GM23338 (cell line): ENCODE measurements around the gene RPS6KA4. TPM values are rescaled to one million over a fixed set of nuclear protein-coding genes. Genes with fewer than 3 reads are reported as not detected.

Source experiments
- ATAC-seq: fragments of 200-7000 bp; cut with Tn5 transposase; 3 replicates; pipeline ENCODE4 v1.9.1; 2020
- DNase-seq: peaks from one replicate; pipeline ENCODE4 v3.0.0-alpha.2; 2015; ENCODE audit warnings: low spot score
- H2AFZ ChIP-seq: fragments of 200-600 bp; sonication (generic); 2 replicates; pipeline ENCODE4 v1.8.0; 2016; ENCODE audit warnings: antibody characterized with exemption, mild to moderate bottlenecking, moderate library complexity
- H3F3A ChIP-seq: fragments of 200-600 bp; sonication (generic); replicated peaks from 2 replicates; pipeline ENCODE4 v1.8.0; 2017; ENCODE audit warnings: antibody characterized with exemption, mixed run types, low read depth
- H3K27ac ChIP-seq: fragments of 200-600 bp; sonication (generic); 2 replicates; pipeline ENCODE4 v1.6.1; 2016; ENCODE audit warnings: low read depth
- H3K27me3 ChIP-seq: fragments of 200-600 bp; sonication (generic); 2 replicates; pipeline ENCODE4 v1.8.0; 2016; ENCODE audit warnings: mild to moderate bottlenecking, mixed run types, moderate library complexity; ENCODE audit not compliant: insufficient read depth
- H3K36me3 ChIP-seq: fragments of 200-600 bp; sonication (generic); 2 replicates; pipeline ENCODE4 v1.8.0; 2016; ENCODE audit warnings: mild to moderate bottlenecking; ENCODE audit not compliant: insufficient read depth
- H3K4me1 ChIP-seq: fragments of 200-600 bp; sonication (generic); 2 replicates; pipeline ENCODE4 v1.8.0; 2016; ENCODE audit warnings: mild to moderate bottlenecking, moderate library complexity; ENCODE audit not compliant: insufficient read depth
- H3K4me2 ChIP-seq: fragments of 200-600 bp; sonication (generic); 2 replicates; pipeline ENCODE4 v1.7.1; 2017; ENCODE audit warnings: mixed run types
- H3K4me3 ChIP-seq: fragments of 200-600 bp; sonication (generic); 2 replicates; pipeline ENCODE4 v1.6.1; 2016; ENCODE audit warnings: mixed run types
- H3K79me2 ChIP-seq: fragments of 200-600 bp; sonication (generic); replicated peaks from 2 replicates; pipeline ENCODE4 v1.8.0; 2017; ENCODE audit warnings: mild to moderate bottlenecking; ENCODE audit not compliant: insufficient read depth
- H3K9me2 ChIP-seq: fragments of 200-600 bp; sonication (generic); 2 replicates; pipeline ENCODE4 v1.8.0; 2017; ENCODE audit not compliant: insufficient read depth
- H4K20me1 ChIP-seq: fragments of 200-600 bp; sonication (generic); replicated peaks from 2 replicates; pipeline ENCODE4 v1.8.0; 2017; ENCODE audit warnings: mild to moderate bottlenecking; ENCODE audit not compliant: insufficient read depth
- H3K27ac Mint-ChIP-seq: 2 replicates; pipeline ENCODE4 v1.8.0; 2020; ENCODE audit warnings: inconsistent platforms, mild to moderate bottlenecking, moderate library complexity, mixed read lengths
- H3K27me3 Mint-ChIP-seq: 3 replicates; pipeline ENCODE4 v1.8.0; 2022; ENCODE audit warnings: low read depth, mild to moderate bottlenecking, moderate library complexity, mixed read lengths, inconsistent platforms; ENCODE audit not compliant: insufficient read depth, poor library complexity
- H3K36me3 Mint-ChIP-seq: 3 replicates; pipeline ENCODE4 v1.8.0; 2021; ENCODE audit warnings: low read depth, mild to moderate bottlenecking, inconsistent platforms, moderate library complexity, mixed read lengths
- H3K4me1 Mint-ChIP-seq: 3 replicates; pipeline ENCODE4 v1.8.0; 2020; ENCODE audit warnings: mild to moderate bottlenecking, inconsistent platforms, mixed read lengths
- H3K4me3 Mint-ChIP-seq: 3 replicates; pipeline ENCODE4 v1.8.0; 2021; ENCODE audit warnings: moderate library complexity, mild to moderate bottlenecking, inconsistent platforms, mixed read lengths
- H3K9me3 Mint-ChIP-seq: 3 replicates; pipeline ENCODE4 v1.8.0; 2020; ENCODE audit warnings: moderate library complexity, mild to moderate bottlenecking, inconsistent platforms, mixed read lengths
- CREB1 ChIP-seq: fragments of 250-450 bp; sonication (Bioruptor Pico); IDR thresholded peaks from 2 replicates; pipeline ENCODE4 v1.5.0; 2020; ENCODE audit warnings: low read depth, mild to moderate bottlenecking, moderate library complexity
- CTCF ChIP-seq, 2 experiments: fragments of 200-600 bp in 1 of 2; sonication (generic) in 1 of 2; conservative IDR thresholded peaks; 2 replicates each; pipeline versions ENCODE4 v1.5.1 to v1.6.1; 2016 to 2017; ENCODE audit warnings: antibody characterized with exemption in 2 of 2, low read depth in 2 of 2, mild to moderate bottlenecking in 2 of 2, moderate library complexity in 1 of 2
- ETS1 ChIP-seq: IDR thresholded peaks from 2 replicates; pipeline ENCODE4 v1.6.1; 2016; ENCODE audit warnings: antibody characterized with exemption
- EZH2 ChIP-seq: fragments of 200-600 bp; sonication (generic); IDR thresholded peaks from one replicate; pipeline ENCODE4 v1.8.0; 2017; ENCODE audit warnings: antibody characterized with exemption, mild to moderate bottlenecking, low read depth; ENCODE audit not compliant: unreplicated experiment
- EZH2phosphoT487 ChIP-seq: fragments of 200-600 bp; sonication (generic); IDR thresholded peaks from one replicate; pipeline ENCODE4 v1.8.1; 2018; ENCODE audit warnings: antibody characterized with exemption; ENCODE audit not compliant: unreplicated experiment
- JUNB ChIP-seq: IDR thresholded peaks from one replicate; pipeline ENCODE4 v1.6.1; 2016; ENCODE audit warnings: antibody characterized with exemption; ENCODE audit not compliant: unreplicated experiment
- NANOG ChIP-seq: IDR thresholded peaks from 2 replicates; pipeline ENCODE4 v1.6.1; 2016; ENCODE audit warnings: antibody characterized with exemption, borderline replicate concordance
- POLR2AphosphoS5 ChIP-seq: IDR thresholded peaks from 2 replicates; pipeline ENCODE4 v1.6.1; 2016; ENCODE audit warnings: antibody characterized with exemption, low read depth
- REST ChIP-seq: IDR thresholded peaks from one replicate; pipeline ENCODE4 v1.6.1; 2018; ENCODE audit warnings: antibody characterized with exemption; ENCODE audit not compliant: unreplicated experiment
- STAT1 ChIP-seq: IDR thresholded peaks from one replicate; pipeline ENCODE4 v1.6.1; 2016; ENCODE audit warnings: antibody characterized with exemption; ENCODE audit not compliant: unreplicated experiment
- ZNF114 ChIP-seq: fragments of 250-450 bp; sonication (Bioruptor Pico); IDR thresholded peaks from 2 replicates; pipeline ENCODE4 v1.5.0; 2020; ENCODE audit warnings: mild to moderate bottlenecking, moderate library complexity
- ZNF331 ChIP-seq: fragments of 250-450 bp; sonication (Bioruptor Pico); IDR thresholded peaks from 2 replicates; pipeline ENCODE4 v1.5.0; 2020; ENCODE audit warnings: low read depth, mild to moderate bottlenecking, moderate library complexity
- ZNF462 ChIP-seq: fragments of 250-450 bp; sonication (Bioruptor Pico); IDR thresholded peaks from 2 replicates; pipeline ENCODE4 v1.5.0; 2020; ENCODE audit warnings: mild to moderate bottlenecking, moderate library complexity
- polyA plus RNA-seq: library from polyadenylated mRNA; unstranded; fragments of >200 nt; fragmentation: Nextera tagmentation; extraction: Ambion mirVana; gene quantifications from 2 replicates; pipeline ENCODE4 v1.2.1, GENCODE V29; 2016
- total RNA-seq: library from RNA; depleted of rRNA; stranded (reverse); fragments of >200 nt; shearing (Covaris generic); gene quantifications from 2 replicates; pipeline ENCODE4 v1.2.3, GENCODE V29; 2014

Gene RPS6KA4
- total and polyA plus RNA-seq, 2 experiments from 2014 or later, result 3.5 to 19.9 TPM

- peaks cover 5% of the 10 kb centered on the region for H3K4me1 ChIP-seq
- H3K27ac ChIP-seq, result no peak overlapping the region
- H4K20me1 ChIP-seq, result no peaks in the 10 kb centered on the region
- Mint-ChIP-seq H3K36me3 (no peaks in the 10 kb centered on the region), H3K9me3 (no peaks in the 10 kb centered on the region; the same call in 2 of the 3 replicates), H3K27me3 (peaks cover 4% of the 10 kb centered on the region), H3K4me1 (peaks cover 19% of the 10 kb centered on the region), H3K4me3 (peak overlapping the region; percentile 24; the same call in 2 of the 3 replicates), H3K27ac (no peak overlapping the region)
- H3K9me2 ChIP-seq, result no peaks in the 10 kb centered on the region
- no peaks in the 10 kb centered on the region for H3K79me2 ChIP-seq
- 0 out of 2 replicates have a peak, but pooled peaks cover under 1% of the 10 kb centered on the region for H3F3A ChIP-seq
- ATAC-seq (peak; percentile 60), DNase-seq (peak; percentile 34)
- H3K36me3 ChIP-seq, result no peaks in the 10 kb centered on the region
- TF ChIP-seq ETS1 (no peak), ZNF331 (no peak), ZNF462 (CRISPR knock-in tag) (no peak), EZH2 (no peak), CREB1 (CRISPR knock-in tag) (no peak), JUNB (no peak), POLR2AphosphoS5 (no peak), STAT1 (no peak), CTCF (conservative IDR thresholded peaks at IDR 0.05; ENCODE audit: low read depth in 2 of 2) (no peak), NANOG (no peak), REST (no peak), EZH2phosphoT487 (no peak), ZNF114 (CRISPR knock-in tag) (no peak)
- H2AFZ ChIP-seq, result peak overlapping the region; percentile 90; the same call in 1 of the 2 replicates
- H3K4me3 ChIP-seq, result peak overlapping the region; percentile 32; the same call in 1 of the 2 replicates
- peak overlapping the region; percentile 72 for H3K4me2 ChIP-seq
- H3K27me3 ChIP-seq, result peaks cover 3% of the 10 kb centered on the region; the same call in 1 of the 2 replicates
These were observed 50.9 kb downstream of the RPS6KA4 start for GRCh38 chr11:64409707-64410403.
